Keratinocyte (primary cell): ENCODE data around the gene FGF7.

ENCODE experiments used
- CTCF ChIP-seq, 3 experiments: IDR thresholded peaks in 1 of 3; conservative IDR thresholded peaks in 1 of 3; optimal IDR thresholded peaks in 1 of 3; 2 replicates in 2 of 3; 3 replicates in 1 of 3; pipeline versions ENCODE3 to v1.5.1; 2011; ENCODE audit warnings: low read length in 3 of 3, mild to moderate bottlenecking in 3 of 3, moderate library complexity in 2 of 3, control low read depth in 1 of 3, inconsistent platforms in 1 of 3; ENCODE audit not compliant: insufficient read depth in 2 of 3; ENCODE audit errors: extremely low read depth in 1 of 3
- EZH2 ChIP-seq: IDR thresholded peaks from one replicate; pipeline ENCODE4 v1.6.1; 2012; ENCODE audit warnings: inconsistent platforms, mild to moderate bottlenecking, low read length, moderate library complexity

- TF ChIP-seq CTCF (optimal IDR thresholded peaks at IDR 0.05 in 1 of 3, IDR thresholded peaks at IDR 0.05 in 1 of 3, conservative IDR thresholded peaks at IDR 0.05 in 1 of 3; ENCODE audit: extremely low read depth in 1 of 3, insufficient read depth in 2 of 3, low read length in 3 of 3) (no peak), EZH2 (no peak)
Measured at GRCh38 chr15:49441356-49441755, 18.3 kb downstream of the FGF7 start.
